ENCODE data around the gene COG5. TPM values are rescaled to one million over a fixed set of nuclear protein-coding genes. Genes with fewer than 3 reads are reported as not detected.

The COG5 gene
- total RNA-seq, 1 donor from 2014 or later, result 52.0 TPM

- Mint-ChIP-seq H3K27ac (no peak overlapping the region), H3K27me3 (ENCODE audit: low read depth) (no peaks in the 10 kb centered on the region)
- no peak for DNase-seq (ENCODE audit: low spot score in 2 of 2, unreplicated experiment in 2 of 2)
Measured at GRCh38 chr7:107201795-107202450, 361.8 kb downstream of the COG5 start.

GRCh38 chr7:107196834-107197610 lies 366.7 kb downstream of the COG5 start:
- no peaks in the 10 kb centered on the region for H3K9me3 Mint-ChIP-seq
- no peaks in the 10 kb centered on the region for H3K27me3 Mint-ChIP-seq (ENCODE audit: low read depth)
- no peak for TF ChIP-seq CTCF (IDR thresholded peaks at IDR 0.05; ENCODE audit: unreplicated experiment)
- no peak for DNase-seq (ENCODE audit: low spot score in 2 of 2, unreplicated experiment in 2 of 2)
- no peaks in the 10 kb centered on the region for H3K4me1 Mint-ChIP-seq
- no peak overlapping the region for H3K27ac Mint-ChIP-seq
- peaks cover 39% of the 10 kb centered on the region for H3K36me3 Mint-ChIP-seq
- no peak overlapping the region for H3K4me3 Mint-ChIP-seq

More at GRCh38 chr7:107201795-107202450, 361.8 kb downstream of the COG5 start:
- Mint-ChIP-seq H3K4me1 (no peaks in the 10 kb centered on the region), H3K9me3 (no peaks in the 10 kb centered on the region), H3K36me3 (peaks cover 53% of the 10 kb centered on the region), H3K4me3 (no peak overlapping the region)
- TF ChIP-seq CTCF (IDR thresholded peaks at IDR 0.05; ENCODE audit: unreplicated experiment), result no peak

GRCh38 chr7:107194052-107194451 lies 369.7 kb downstream of the COG5 start:
- peaks cover 29% of the 10 kb centered on the region for H3K36me3 Mint-ChIP-seq
- no peak overlapping the region for H3K4me3 Mint-ChIP-seq
- no peaks in the 10 kb centered on the region for H3K4me1 Mint-ChIP-seq
- peak; percentile 15 for TF ChIP-seq CTCF (IDR thresholded peaks at IDR 0.05; ENCODE audit: unreplicated experiment)
- no peak for DNase-seq (ENCODE audit: low spot score in 2 of 2, unreplicated experiment in 2 of 2)
- no peaks in the 10 kb centered on the region for H3K9me3 Mint-ChIP-seq
- H3K27ac Mint-ChIP-seq, result no peak overlapping the region
- H3K27me3 Mint-ChIP-seq (ENCODE audit: low read depth), result no peaks in the 10 kb centered on the region

- no peak for TF ChIP-seq CTCF (IDR thresholded peaks at IDR 0.05; ENCODE audit: unreplicated experiment)
- H3K9me3 Mint-ChIP-seq, result no peaks in the 10 kb centered on the region
- no peak for DNase-seq (ENCODE audit: low spot score in 2 of 2, unreplicated experiment in 2 of 2)
- H3K27me3 Mint-ChIP-seq (ENCODE audit: low read depth), result no peaks in the 10 kb centered on the region
- no peaks in the 10 kb centered on the region for H3K4me1 Mint-ChIP-seq
- H3K4me3 Mint-ChIP-seq, result no peak overlapping the region
- no peak overlapping the region for H3K27ac Mint-ChIP-seq
- peaks cover 42% of the 10 kb centered on the region for H3K36me3 Mint-ChIP-seq
Measured at GRCh38 chr7:107190090-107190489, 373.6 kb downstream of the COG5 start.

GRCh38 chr7:107187774-107188173 lies 375.9 kb downstream of the COG5 start:
- Mint-ChIP-seq H3K4me3 (no peak overlapping the region), H3K36me3 (peaks cover 51% of the 10 kb centered on the region), H3K27me3 (ENCODE audit: low read depth) (no peaks in the 10 kb centered on the region), H3K4me1 (no peaks in the 10 kb centered on the region), H3K9me3 (no peaks in the 10 kb centered on the region), H3K27ac (no peak overlapping the region)
- no peak for DNase-seq (ENCODE audit: low spot score in 2 of 2, unreplicated experiment in 2 of 2)
- TF ChIP-seq CTCF (IDR thresholded peaks at IDR 0.05; ENCODE audit: unreplicated experiment), result no peak
